GM21390 (cell line): Measurements from ENCODE around the gene PLCB2.

ENCODE experiments used
- ATAC-seq: cut with Tn5 transposase; IDR thresholded peaks from one replicate; pipeline ENCODE4 v1.9.1; 2021; ENCODE audit not compliant: unreplicated experiment

The PLCB2 gene

GRCh38 chr15:40342416-40343320 is 34.9 kb upstream of the PLCB2 start:
- ATAC-seq = no peak

GRCh38 chr15:40340740-40341400 is 33.1 kb upstream of the PLCB2 start, which contains the start of gene CCDC9B:
Gene CCDC9B (minus strand): TSS chr15:40340939. CDS start chr15:40340819, 120 bp downstream.
- ATAC-seq = no peak

GRCh38 chr15:40340038-40340739 is 32.5 kb upstream of the PLCB2 start:
- no peak for ATAC-seq

GRCh38 chr15:40339621-40339945 is 31.8 kb upstream of the PLCB2 start:
- ATAC-seq = no peak

GRCh38 chr15:40338921-40339620 is 31.3 kb upstream of the PLCB2 start:
- no peak for ATAC-seq

GRCh38 chr15:40338041-40338657 is 30.4 kb upstream of the PLCB2 start:
- ATAC-seq = no peak

- no peak for ATAC-seq
Observed at GRCh38 chr15:40337597-40337996, 29.9 kb upstream of the PLCB2 start.

GRCh38 chr15:40336744-40337122 is 29.0 kb upstream of the PLCB2 start:
- no peak for ATAC-seq

- ATAC-seq = no peak
Observed at GRCh38 chr15:40335938-40336743, 28.4 kb upstream of the PLCB2 start.

GRCh38 chr15:40334941-40335795 is 27.4 kb upstream of the PLCB2 start:
- no peak for ATAC-seq

GRCh38 chr15:40334541-40334940 is 26.8 kb upstream of the PLCB2 start:
- ATAC-seq = no peak

- ATAC-seq = no peak
Observed at GRCh38 chr15:40333922-40334492, 26.3 kb upstream of the PLCB2 start.

GRCh38 chr15:40332113-40332781 is 24.5 kb upstream of the PLCB2 start:
- no peak for ATAC-seq

- no peak for ATAC-seq
Observed at GRCh38 chr15:40331637-40332036, 23.9 kb upstream of the PLCB2 start.

- no peak for ATAC-seq
Observed at GRCh38 chr15:40331026-40331425, 23.3 kb upstream of the PLCB2 start.

- no peak for ATAC-seq
Observed at GRCh38 chr15:40330368-40330836, 22.7 kb upstream of the PLCB2 start.

GRCh38 chr15:40329804-40330203 is 22.1 kb upstream of the PLCB2 start:
- ATAC-seq = no peak

- no peak for ATAC-seq
Observed at GRCh38 chr15:40328751-40329150, 21.0 kb upstream of the PLCB2 start.
